GM12891 (cell line): ENCODE results near the gene C9orf72.

Source experiments
- DNase-seq: peaks from one replicate; pipeline ENCODE4 v3.0.0; 2011; ENCODE audit warnings: low spot score; ENCODE audit not compliant: insufficient read length
- FAIRE-seq: peaks from 2 replicates; lab custom pipeline; 2011; peaks lifted over from hg19 to GRCh38; lab: Jason Lieb, UNC
- PAX5 ChIP-seq: IDR thresholded peaks from 2 replicates; pipeline ENCODE4 v1.6.1; 2011; ENCODE audit warnings: low read length, moderate library complexity, mild to moderate bottlenecking; ENCODE audit not compliant: insufficient read depth, severe bottlenecking
- POLR2A ChIP-seq: IDR thresholded peaks from 2 replicates; pipeline ENCODE4 v1.6.1; 2011; ENCODE audit warnings: low read depth, low read length, control low read depth
- POLR2AphosphoS5 ChIP-seq: IDR thresholded peaks from 2 replicates; pipeline ENCODE4 v1.6.1; 2011; ENCODE audit warnings: low read depth, low read length, control low read depth
- POU2F2 ChIP-seq: IDR thresholded peaks from 2 replicates; pipeline ENCODE4 v1.6.1; 2011; ENCODE audit warnings: low read depth, mild to moderate bottlenecking, control low read depth, low read length, moderate library complexity
- SPI1 ChIP-seq: IDR thresholded peaks from 2 replicates; pipeline ENCODE4 v1.6.1; 2011; ENCODE audit warnings: low read depth, low read length, control low read depth
- TAF1 ChIP-seq: IDR thresholded peaks from 2 replicates; pipeline ENCODE4 v1.6.1; 2011; ENCODE audit warnings: low read depth, low read length, control low read depth

C9orf72 gene

DNA sequence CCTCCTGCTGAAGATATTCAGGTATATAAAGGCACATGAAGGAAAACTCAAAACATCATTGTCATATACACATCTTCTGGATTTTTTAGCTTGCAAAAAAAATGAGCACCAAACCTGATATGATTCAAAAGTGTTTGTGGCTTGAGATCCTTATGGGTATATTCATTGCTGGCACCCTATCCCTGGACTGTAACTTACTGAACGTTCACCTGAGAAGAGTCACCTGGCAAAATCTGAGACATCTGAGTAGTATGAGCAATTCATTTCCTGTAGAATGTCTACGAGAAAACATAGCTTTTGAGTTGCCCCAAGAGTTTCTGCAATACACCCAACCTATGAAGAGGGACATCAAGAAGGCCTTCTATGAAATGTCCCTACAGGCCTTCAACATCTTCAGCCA, 49.0 kb downstream of the C9orf72 start, which contains the start of gene IFNK:
IFNK (plus strand) TSS at position 55 of the 400 bp plus-strand sequence; CDS start at position 102, 47 bp downstream.
- FAIRE-seq (no peak), DNase-seq (no peak)
- no peak for TF ChIP-seq PAX5

DNA sequence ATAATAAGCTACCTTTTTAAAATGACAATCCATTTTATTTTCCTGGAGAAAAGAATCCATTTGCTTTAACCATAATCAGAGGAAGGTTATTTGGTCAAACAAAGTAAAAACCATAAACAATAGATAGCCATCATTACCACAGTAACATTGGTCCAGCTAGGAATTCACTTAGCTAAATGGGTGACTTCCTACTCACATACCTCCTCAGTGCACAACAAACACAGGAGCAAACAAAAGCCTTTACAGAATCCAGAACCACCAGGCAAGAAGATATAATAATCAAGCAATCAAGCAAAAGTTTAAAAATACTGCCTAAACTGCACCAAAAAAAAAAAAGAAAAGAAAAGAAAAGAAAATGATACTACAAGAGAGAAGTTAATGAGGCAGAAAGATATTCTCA, 50.1 kb downstream of the C9orf72 start:
- DNase-seq (no peak), FAIRE-seq (no peak)
- TF ChIP-seq POLR2AphosphoS5 (no peak), POLR2A (no peak), SPI1 (no peak), POU2F2 (no peak), PAX5 (no peak), TAF1 (no peak)

DNA sequence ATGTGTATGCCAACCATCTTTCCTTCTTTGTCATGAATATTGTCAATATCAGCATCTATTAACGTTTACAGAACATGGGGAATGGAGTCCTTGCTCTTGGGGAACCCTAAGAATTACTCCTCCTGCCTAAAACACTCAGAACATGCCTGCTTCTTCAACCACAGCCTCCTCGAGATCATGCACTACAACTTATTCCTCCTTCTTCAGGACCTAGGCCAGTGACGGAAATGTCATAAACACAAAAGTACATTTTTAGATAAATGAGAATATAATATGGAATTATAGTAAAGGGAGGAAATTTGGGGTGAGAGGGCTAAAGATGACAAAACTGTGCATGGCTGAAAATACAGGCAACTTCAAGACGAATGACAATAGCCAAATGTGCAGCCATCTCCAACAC, 52.3 kb downstream of the C9orf72 start:
- no peak for TF ChIP-seq TAF1
- TF ChIP-seq SPI1: no peak
- no peak for TF ChIP-seq POLR2A
- no peak for TF ChIP-seq POU2F2
- TF ChIP-seq PAX5: no peak
- no peak for TF ChIP-seq POLR2AphosphoS5
- FAIRE-seq (no peak), DNase-seq (no peak)

DNA sequence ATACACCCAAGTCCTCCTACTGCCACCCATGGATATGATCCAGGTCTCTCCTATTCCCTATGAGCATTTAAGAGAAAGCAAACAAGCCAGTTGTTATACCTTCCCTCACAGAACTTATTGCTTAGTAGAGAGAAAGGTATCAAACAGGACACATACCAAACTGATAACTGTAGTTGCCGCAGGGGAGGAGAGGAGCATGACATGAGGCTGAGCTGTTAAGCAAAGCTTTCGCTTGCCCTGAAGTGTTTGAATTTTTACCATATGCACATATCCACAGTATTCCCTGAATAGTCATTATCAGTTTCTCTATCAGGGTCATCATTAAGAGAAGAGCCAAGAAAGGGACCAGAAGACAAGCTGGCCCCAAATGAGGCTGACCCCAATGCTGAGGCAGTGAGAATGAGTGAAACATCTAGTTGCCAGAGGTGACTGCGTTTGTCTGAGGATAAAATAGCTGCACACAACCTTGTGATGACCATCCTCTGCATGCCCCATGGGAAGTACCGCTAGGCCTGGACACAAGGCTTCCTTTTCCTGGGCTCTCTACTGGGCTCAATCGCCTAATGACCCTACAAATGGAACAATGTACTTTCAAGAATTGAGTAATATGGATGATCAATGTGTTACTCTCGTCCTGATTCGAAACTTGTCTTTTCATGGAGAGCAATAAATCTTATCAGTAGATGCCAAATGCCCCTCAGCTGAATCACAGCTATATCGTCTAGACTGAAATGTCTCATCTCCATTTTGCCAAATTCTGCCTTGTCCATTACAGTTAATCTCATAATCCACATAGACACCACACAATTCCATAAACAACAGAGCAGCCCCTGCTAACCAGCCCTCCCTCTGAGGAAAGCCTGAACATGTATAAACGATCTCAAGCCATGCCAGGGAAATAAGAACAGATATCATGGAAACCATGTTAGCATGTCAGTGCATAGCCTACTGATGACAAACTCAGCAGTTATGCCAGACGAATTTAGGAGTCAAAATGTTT, 53.5 kb downstream of the C9orf72 start:
- TF ChIP-seq PAX5 (no peak), POU2F2 (no peak), POLR2AphosphoS5 (no peak), TAF1 (no peak), SPI1 (no peak), POLR2A (no peak)
- FAIRE-seq: no peak
- DNase-seq: no peak

DNA sequence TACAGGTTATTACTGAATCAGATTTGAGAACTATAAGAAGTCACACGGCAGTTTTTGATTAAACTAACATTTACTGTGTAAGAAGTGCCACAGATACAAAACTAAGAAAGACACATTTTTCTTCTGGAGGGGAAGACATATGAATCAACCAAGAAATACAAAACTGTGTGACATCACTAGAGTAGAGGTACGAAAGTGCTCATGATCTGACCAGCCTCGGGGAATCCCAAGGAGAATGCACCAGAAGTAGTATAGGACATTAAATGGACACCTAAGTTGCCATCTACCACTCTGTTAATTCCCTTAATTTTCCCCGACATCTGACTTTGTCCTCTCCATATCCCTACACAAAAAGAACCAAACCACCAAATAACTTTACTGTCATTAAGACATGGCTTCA, 54.5 kb downstream of the C9orf72 start:
- FAIRE-seq (no peak), DNase-seq (no peak)
- no peak for TF ChIP-seq POU2F2

DNA sequence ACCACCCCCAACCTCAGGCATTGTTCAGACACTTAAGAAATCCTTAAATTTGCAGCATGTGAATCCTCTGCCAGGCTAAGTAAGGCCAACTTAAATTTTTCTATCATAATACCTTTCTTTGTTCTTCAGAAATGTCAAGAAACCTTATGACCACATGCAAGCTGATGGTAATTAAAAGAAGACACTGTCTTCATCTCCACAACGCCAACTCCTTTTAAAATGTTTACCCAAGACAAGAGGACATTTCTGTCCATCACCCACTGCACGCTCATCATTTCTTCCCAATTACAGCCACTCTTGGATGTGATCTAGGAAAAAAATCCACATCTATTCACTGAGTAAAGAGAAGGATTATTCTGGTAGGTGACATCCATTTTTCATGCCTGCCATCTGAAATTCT, 55.3 kb downstream of the C9orf72 start:
- no peak for TF ChIP-seq POLR2A
- no peak for TF ChIP-seq TAF1
- no peak for TF ChIP-seq POU2F2
- no peak for TF ChIP-seq SPI1
- no peak for TF ChIP-seq PAX5
- TF ChIP-seq POLR2AphosphoS5: no peak
- no peak for DNase-seq
- no peak for FAIRE-seq

DNA sequence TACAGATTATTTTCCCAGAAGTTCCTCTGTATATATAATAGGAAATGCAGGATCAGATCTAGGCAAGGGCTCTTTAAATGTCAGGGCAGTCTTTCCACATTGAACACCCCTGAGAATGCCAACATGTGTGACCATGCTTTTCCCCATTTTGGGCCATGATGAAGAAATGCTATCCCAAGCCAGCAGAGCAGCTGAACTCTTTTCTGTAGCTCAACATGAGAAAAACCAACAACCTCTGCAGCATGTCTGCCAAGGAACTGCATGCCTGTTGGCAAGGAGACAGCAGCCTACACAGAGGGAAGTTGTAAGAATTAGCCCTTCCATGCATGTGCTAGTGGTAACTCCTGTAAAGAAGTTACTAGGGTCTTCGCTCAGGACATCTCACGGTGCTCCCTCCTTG, 58.7 kb downstream of the C9orf72 start:
- TF ChIP-seq POLR2AphosphoS5 (no peak), TAF1 (no peak), POU2F2 (no peak), POLR2A (no peak), SPI1 (no peak), PAX5 (no peak)
- DNase-seq: no peak
- FAIRE-seq: no peak

DNA sequence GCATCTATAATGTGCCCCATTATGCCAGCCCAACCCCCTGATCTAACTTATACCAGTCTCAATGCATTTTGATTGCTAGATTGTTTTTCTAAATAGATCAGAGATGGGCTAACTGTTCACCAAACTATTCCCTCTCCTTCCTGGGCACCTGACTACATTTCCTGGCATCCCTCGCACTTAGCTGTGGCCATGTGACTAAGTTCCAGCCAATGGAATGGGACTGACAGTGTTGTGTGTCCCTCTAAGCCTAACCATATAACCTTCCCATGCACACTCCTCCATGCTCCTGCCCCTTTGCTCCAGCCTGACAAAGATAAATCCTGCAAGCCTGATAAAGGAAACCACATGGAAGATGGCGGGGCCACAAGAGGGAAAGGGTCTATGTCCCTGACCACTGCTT, 61.5 kb downstream of the C9orf72 start:
- no peak for FAIRE-seq
- TF ChIP-seq PAX5 (no peak), TAF1 (no peak), POLR2AphosphoS5 (no peak)
- DNase-seq: no peak

DNA sequence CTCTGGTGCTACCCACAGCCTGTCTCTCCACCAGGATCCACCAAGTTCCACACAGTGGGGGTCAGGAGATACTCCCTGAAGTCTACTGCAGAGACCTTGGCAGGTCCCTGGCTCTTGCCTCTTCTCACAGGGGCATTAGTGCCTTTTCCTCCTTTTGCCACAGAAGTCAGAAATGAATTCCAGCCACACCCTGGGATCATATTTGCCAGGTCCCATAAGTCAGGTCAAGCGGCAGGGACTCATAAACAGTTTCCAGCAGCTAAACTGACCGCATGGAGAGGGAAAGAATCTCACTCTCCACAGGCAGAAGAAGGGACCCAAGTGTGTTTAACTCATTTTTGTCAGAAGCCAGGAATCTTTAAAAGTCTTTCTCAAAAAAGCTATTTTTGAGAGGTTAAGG, 62.5 kb downstream of the C9orf72 start:
- FAIRE-seq (no peak), DNase-seq (no peak)
- no peak for TF ChIP-seq POLR2A
- no peak for TF ChIP-seq POLR2AphosphoS5
- no peak for TF ChIP-seq SPI1
- TF ChIP-seq PAX5: no peak
- no peak for TF ChIP-seq TAF1
- no peak for TF ChIP-seq POU2F2

DNA sequence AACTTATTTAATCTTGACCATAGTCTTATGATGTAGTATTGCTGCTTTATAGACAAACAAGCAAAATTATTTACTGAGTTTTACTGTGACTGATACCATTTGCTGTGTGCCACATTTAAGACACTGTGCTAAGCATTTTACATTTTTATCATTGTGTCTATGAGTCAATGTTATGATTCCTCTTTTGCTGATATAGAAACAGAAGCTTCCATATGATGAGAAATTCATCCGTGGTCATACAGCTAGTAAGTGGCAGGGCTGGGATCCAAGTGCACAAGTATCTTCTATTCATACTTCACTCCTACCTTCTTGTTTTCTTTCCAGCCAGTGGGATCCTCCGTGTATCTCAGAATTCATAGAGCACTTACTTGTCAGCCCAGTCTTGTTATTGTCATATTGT, 66.3 kb downstream of the C9orf72 start:
- DNase-seq: no peak
- FAIRE-seq: no peak
- no peak for TF ChIP-seq TAF1
- no peak for TF ChIP-seq POLR2AphosphoS5

DNA sequence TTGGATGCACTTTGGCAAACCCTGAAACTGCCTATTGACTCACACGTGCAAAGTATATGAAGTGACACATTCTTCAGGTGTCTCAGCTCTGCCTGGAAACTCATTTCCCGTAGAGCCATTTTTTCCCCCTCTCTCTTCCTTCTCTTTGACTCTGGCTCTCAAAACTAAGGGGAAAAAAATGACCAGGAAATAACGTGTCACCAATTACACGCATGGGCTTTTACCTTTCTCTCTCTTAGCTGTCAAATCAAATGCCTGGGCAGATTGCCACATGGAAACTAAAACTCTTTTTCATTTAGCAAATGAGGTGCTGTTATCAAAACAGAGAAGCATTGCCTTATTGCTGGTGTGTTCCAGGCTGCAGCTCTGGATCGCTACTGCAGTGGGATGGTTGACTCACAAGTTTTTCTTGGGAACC, 67.5 kb downstream of the C9orf72 start:
- no peak for TF ChIP-seq POU2F2
- DNase-seq (no peak), FAIRE-seq (no peak)
